Umbilical cord (tissue), 2 donors: ENCODE data around the gene FAM168B. TPM values are rescaled to one million over a fixed set of nuclear protein-coding genes. Genes with fewer than 3 reads are reported as not detected.
"Not testable (repeated sequence)": the region's sequence is repeated elsewhere in the genome, so short reads cannot be mapped to it uniquely, and the experiment has no call there.

Source experiments
- DNase-seq: peaks from one replicate; pipeline ENCODE4 v3.0.0-alpha.2; 2015; ENCODE audit warnings: low spot score
- total RNA-seq: library from RNA; depleted of rRNA; stranded (reverse); fragments of >200 nt; gene quantifications from one replicate; pipeline ENCODE4 v1.2.3, GENCODE V29; 2014; ENCODE audit warnings: low replicate concordance; ENCODE audit not compliant: insufficient read depth

The FAM168B gene
- total RNA-seq, 1 donor from 2014 or later = 127 TPM

- no peak for DNase-seq
Observed at GRCh38 chr2:131103165-131103564, 9.9 kb upstream of the FAM168B start.

- no peak for DNase-seq
Observed at GRCh38 chr2:131094463-131095281, 1.4 kb upstream of the FAM168B start.

GRCh38 chr2:131093696-131094462 is 619 bp upstream of the FAM168B start:
- no peak for DNase-seq

GRCh38 chr2:131092458-131093005 is 728 bp downstream of the FAM168B start:
- DNase-seq = no peak

- DNase-seq = no peak
Observed at GRCh38 chr2:131085646-131086045, 7.6 kb downstream of the FAM168B start.

- no peak for DNase-seq
Observed at GRCh38 chr2:131081190-131081589, 12.1 kb downstream of the FAM168B start.

- DNase-seq = not testable (repeated sequence)
Observed at GRCh38 chr2:131079931-131080330, 13.3 kb downstream of the FAM168B start.

- DNase-seq = no peak
Observed at GRCh38 chr2:131077966-131078365, 15.3 kb downstream of the FAM168B start.

GRCh38 chr2:131077182-131077846 is 15.9 kb downstream of the FAM168B start:
- DNase-seq = no peak

- DNase-seq = no peak
Observed at GRCh38 chr2:131076707-131077106, 16.6 kb downstream of the FAM168B start.

- not testable (repeated sequence) for DNase-seq
Observed at GRCh38 chr2:131075578-131075977, 17.7 kb downstream of the FAM168B start.

GRCh38 chr2:131068172-131068571 is 25.1 kb downstream of the FAM168B start:
- DNase-seq = not testable (repeated sequence)

- peak; percentile 65 for DNase-seq
Observed at GRCh38 chr2:131067465-131068125, 25.7 kb downstream of the FAM168B start.

- DNase-seq = no peak
Observed at GRCh38 chr2:131064589-131065512, 28.4 kb downstream of the FAM168B start.

- no peak for DNase-seq
Observed at GRCh38 chr2:131063501-131064283, 29.6 kb downstream of the FAM168B start.

- DNase-seq = no peak
Observed at GRCh38 chr2:131058920-131059319, 34.3 kb downstream of the FAM168B start.

GRCh38 chr2:131058214-131058843 is 34.9 kb downstream of the FAM168B start:
- DNase-seq = no peak

- no peak for DNase-seq
Observed at GRCh38 chr2:131056932-131057287, 36.4 kb downstream of the FAM168B start.
